ENCODE data around the gene PCAT7.

PCAT7 gene

GRCh38 chr9:94599102-94599501 is 44.2 kb downstream of the PCAT7 start:
- Histone ChIP-seq H3K27ac (ENCODE audit: insufficient read depth, low read depth, low read length, poor library complexity, severe bottlenecking) (no peak overlapping the region), H3K9me3 (ENCODE audit: control insufficient read depth, low read length) (no peaks in the 10 kb centered on the region), H3K36me3 (ENCODE audit: control insufficient read depth, insufficient read depth, low read length) (no peaks in the 10 kb centered on the region), H3K27me3 (ENCODE audit: control insufficient read depth, insufficient read depth, low read length, poor library complexity, severe bottlenecking) (no peaks in the 10 kb centered on the region), H3K4me3 (ENCODE audit: insufficient read depth, low read depth, low read length) (no peak overlapping the region), H3K4me1 (ENCODE audit: control insufficient read depth, insufficient read depth, low read length) (no peaks in the 10 kb centered on the region)
- WGBS, 2 experiments, result 80 to 81% methylated on average over 7 of the region's 7 CpGs

GRCh38 chr9:94600258-94600657 is 45.4 kb downstream of the PCAT7 start:
- 94 to 95% methylated on average over 8 of the region's 8 CpGs for WGBS, 2 experiments
- no peak overlapping the region for H3K4me3 ChIP-seq (ENCODE audit: insufficient read depth, low read depth, low read length)
- no peaks in the 10 kb centered on the region for H3K4me1 ChIP-seq (ENCODE audit: control insufficient read depth, insufficient read depth, low read length)
- H3K9me3 ChIP-seq (ENCODE audit: control insufficient read depth, low read length), result no peaks in the 10 kb centered on the region
- H3K36me3 ChIP-seq (ENCODE audit: control insufficient read depth, insufficient read depth, low read length), result no peaks in the 10 kb centered on the region
- H3K27me3 ChIP-seq (ENCODE audit: control insufficient read depth, insufficient read depth, low read length, poor library complexity, severe bottlenecking), result no peaks in the 10 kb centered on the region
- H3K27ac ChIP-seq (ENCODE audit: insufficient read depth, low read depth, low read length, poor library complexity, severe bottlenecking), result no peak overlapping the region

DNA sequence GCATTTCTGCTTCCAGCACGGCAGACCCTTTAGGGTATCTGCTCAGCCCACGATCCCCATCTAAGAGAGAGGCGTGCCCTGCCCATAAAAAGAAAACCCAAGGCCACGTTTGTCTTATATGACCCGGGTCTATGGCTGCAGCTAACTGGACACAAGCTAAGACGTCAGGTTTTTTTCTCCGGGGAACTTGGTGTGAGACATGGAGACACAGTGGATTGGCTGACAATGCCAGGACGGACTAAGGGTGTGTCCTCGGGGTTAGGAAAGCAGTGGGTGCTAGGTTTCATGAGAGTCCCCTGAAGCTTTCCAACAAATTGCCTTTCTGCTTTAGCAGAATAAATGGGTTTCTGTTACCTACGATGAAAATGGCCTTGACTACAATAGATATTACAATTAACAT is 45.8 kb downstream of the PCAT7 start:
- Histone ChIP-seq H3K27ac (ENCODE audit: insufficient read depth, low read depth, low read length, poor library complexity, severe bottlenecking) (no peak overlapping the region), H3K4me3 (ENCODE audit: insufficient read depth, low read depth, low read length) (no peak overlapping the region), H3K4me1 (ENCODE audit: control insufficient read depth, insufficient read depth, low read length) (no peaks in the 10 kb centered on the region), H3K27me3 (ENCODE audit: control insufficient read depth, insufficient read depth, low read length, poor library complexity, severe bottlenecking) (no peaks in the 10 kb centered on the region), H3K9me3 (ENCODE audit: control insufficient read depth, low read length) (no peaks in the 10 kb centered on the region), H3K36me3 (ENCODE audit: control insufficient read depth, insufficient read depth, low read length) (no peaks in the 10 kb centered on the region)
- WGBS, 2 experiments, result 73 to 83% methylated on average over 9 to 10 of the region's 10 CpGs

DNA sequence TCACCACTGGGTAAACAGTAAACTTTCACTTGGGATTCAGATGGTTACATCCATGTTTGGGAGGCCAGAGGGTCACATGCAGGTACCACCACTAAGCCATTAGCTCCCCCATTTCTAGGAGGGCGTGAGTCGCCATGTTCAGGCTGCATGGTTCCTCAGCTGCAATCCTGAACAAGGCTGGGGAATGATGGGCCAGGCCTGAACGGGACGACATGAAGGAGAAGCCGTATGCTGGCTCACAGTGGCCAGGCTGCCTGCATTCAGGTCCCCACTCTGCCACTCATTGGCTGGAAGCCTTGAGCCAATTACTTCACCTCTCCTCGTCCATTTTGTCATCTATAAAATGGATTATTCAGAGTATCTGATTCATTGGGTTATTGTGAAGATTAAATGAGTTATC is 47.8 kb downstream of the PCAT7 start:
- Histone ChIP-seq H3K27me3 (ENCODE audit: control insufficient read depth, insufficient read depth, low read length, poor library complexity, severe bottlenecking) (no peaks in the 10 kb centered on the region), H3K27ac (ENCODE audit: insufficient read depth, low read depth, low read length, poor library complexity, severe bottlenecking) (no peak overlapping the region), H3K36me3 (ENCODE audit: control insufficient read depth, insufficient read depth, low read length) (no peaks in the 10 kb centered on the region), H3K4me3 (ENCODE audit: insufficient read depth, low read depth, low read length) (no peak overlapping the region), H3K4me1 (ENCODE audit: control insufficient read depth, insufficient read depth, low read length) (no peaks in the 10 kb centered on the region), H3K9me3 (ENCODE audit: control insufficient read depth, low read length) (no peaks in the 10 kb centered on the region)
- 89 to 95% methylated on average over 5 to 6 of the region's 6 CpGs for WGBS, 2 experiments

- no peak overlapping the region for H3K27ac ChIP-seq (ENCODE audit: insufficient read depth, low read depth, low read length, poor library complexity, severe bottlenecking)
- WGBS, 2 experiments, result 37 to 43% methylated on average over 19 to 21 of the region's 21 CpGs
- peaks cover 5% of the 10 kb centered on the region for H3K4me1 ChIP-seq (ENCODE audit: control insufficient read depth, insufficient read depth, low read length)
- H3K4me3 ChIP-seq (ENCODE audit: insufficient read depth, low read depth, low read length), result no peak overlapping the region
- H3K9me3 ChIP-seq (ENCODE audit: control insufficient read depth, low read length), result no peaks in the 10 kb centered on the region
- no peaks in the 10 kb centered on the region for H3K27me3 ChIP-seq (ENCODE audit: control insufficient read depth, insufficient read depth, low read length, poor library complexity, severe bottlenecking)
- no peaks in the 10 kb centered on the region for H3K36me3 ChIP-seq (ENCODE audit: control insufficient read depth, insufficient read depth, low read length)
Observed at GRCh38 chr9:94603259-94604160, 48.6 kb downstream of the PCAT7 start.

DNA sequence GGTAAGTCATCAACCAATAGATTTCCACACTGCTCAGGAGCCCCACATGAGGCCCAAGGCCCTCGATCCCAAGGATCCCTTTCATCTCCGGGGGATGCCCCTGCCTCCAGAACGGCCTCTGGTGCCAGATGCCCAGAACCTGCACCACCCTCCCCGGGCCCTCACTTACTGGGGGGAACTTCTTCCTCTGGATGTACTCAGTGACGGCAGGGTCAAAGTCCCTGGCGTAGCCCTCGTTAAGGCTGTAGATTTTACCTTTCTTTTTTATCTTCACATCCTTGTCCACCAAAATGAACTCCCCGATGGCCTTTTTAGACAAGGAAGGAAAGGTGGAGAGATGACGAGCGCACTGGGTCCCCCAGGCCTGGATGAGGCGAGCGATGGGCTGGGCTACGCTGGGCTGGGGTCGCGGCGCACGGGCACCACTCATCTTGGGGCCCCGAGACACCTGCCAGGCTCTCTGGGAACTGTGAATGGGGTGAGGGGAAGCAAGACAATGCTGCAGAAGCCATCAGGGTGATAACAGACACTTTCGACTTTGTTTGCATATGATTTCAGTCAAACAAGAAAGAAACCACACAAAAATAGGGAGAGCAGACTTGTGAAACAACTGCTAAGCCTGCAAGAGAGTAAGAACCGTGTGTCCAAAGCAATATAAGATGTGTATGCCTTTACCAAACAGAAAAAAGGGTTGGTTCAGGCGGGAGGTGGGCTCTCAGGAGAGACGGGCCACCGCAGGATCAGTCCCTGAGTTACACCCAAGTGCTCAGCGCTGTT is 52.0 kb downstream of the PCAT7 start:
- H3K4me3 ChIP-seq (ENCODE audit: insufficient read depth, low read depth, low read length), result no peak overlapping the region
- H3K4me1 ChIP-seq (ENCODE audit: control insufficient read depth, insufficient read depth, low read length), result peaks cover 8% of the 10 kb centered on the region
- H3K9me3 ChIP-seq (ENCODE audit: control insufficient read depth, low read length), result no peaks in the 10 kb centered on the region
- no peak overlapping the region for H3K27ac ChIP-seq (ENCODE audit: insufficient read depth, low read depth, low read length, poor library complexity, severe bottlenecking)
- no peaks in the 10 kb centered on the region for H3K36me3 ChIP-seq (ENCODE audit: control insufficient read depth, insufficient read depth, low read length)
- H3K27me3 ChIP-seq (ENCODE audit: control insufficient read depth, insufficient read depth, low read length, poor library complexity, severe bottlenecking), result no peaks in the 10 kb centered on the region
- WGBS, 2 experiments, result 88 to 90% methylated on average over 24 of the region's 24 CpGs

DNA sequence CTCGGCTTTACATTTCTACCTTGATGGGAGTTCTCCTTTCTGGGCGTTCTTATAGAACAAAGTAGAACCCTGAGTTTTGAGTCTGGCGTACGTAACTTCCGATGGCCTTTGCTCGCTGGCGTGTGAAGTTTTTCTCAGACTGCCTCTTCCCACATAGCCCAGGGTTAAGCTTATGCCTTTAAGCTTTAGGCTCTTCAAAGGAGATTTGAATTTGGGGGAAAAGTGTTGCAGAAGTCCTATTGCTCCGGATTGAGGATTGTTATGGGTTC is 52.5 kb downstream of the PCAT7 start:
- Histone ChIP-seq H3K4me3 (ENCODE audit: insufficient read depth, low read depth, low read length) (no peak overlapping the region), H3K27ac (ENCODE audit: insufficient read depth, low read depth, low read length, poor library complexity, severe bottlenecking) (no peak overlapping the region), H3K36me3 (ENCODE audit: control insufficient read depth, insufficient read depth, low read length) (no peaks in the 10 kb centered on the region), H3K27me3 (ENCODE audit: control insufficient read depth, insufficient read depth, low read length, poor library complexity, severe bottlenecking) (no peaks in the 10 kb centered on the region), H3K4me1 (ENCODE audit: control insufficient read depth, insufficient read depth, low read length) (peaks cover 8% of the 10 kb centered on the region), H3K9me3 (ENCODE audit: control insufficient read depth, low read length) (no peaks in the 10 kb centered on the region)
- 96 to 97% methylated on average over 8 of the region's 8 CpGs for WGBS, 2 experiments

DNA sequence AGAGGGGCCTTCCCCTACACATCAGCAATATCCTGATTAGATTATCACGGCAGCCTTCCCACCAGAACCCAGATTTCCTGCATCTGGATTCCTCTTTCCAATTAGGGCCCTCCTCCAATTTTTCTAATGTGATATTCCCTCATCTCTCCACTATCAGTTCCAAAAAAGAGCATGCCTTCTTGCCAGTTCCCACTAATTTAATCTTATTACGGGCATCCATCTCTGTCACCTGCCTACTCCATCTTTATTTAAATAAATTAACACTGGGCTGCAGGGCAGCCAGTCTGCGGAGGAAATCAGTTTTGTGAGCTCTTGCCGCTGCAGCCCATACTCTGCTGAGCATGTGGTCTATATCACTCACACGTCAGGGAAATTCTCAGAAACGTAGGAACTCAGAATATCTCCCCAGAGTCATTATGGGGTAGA is 55.3 kb downstream of the PCAT7 start:
- no peaks in the 10 kb centered on the region for H3K9me3 ChIP-seq (ENCODE audit: control insufficient read depth, low read length)
- 93 to 94% methylated on average over 6 of the region's 6 CpGs for WGBS, 2 experiments
- no peaks in the 10 kb centered on the region for H3K27me3 ChIP-seq (ENCODE audit: control insufficient read depth, insufficient read depth, low read length, poor library complexity, severe bottlenecking)
- H3K36me3 ChIP-seq (ENCODE audit: control insufficient read depth, insufficient read depth, low read length), result no peaks in the 10 kb centered on the region
- no peak overlapping the region for H3K4me3 ChIP-seq (ENCODE audit: insufficient read depth, low read depth, low read length)
- H3K27ac ChIP-seq (ENCODE audit: insufficient read depth, low read depth, low read length, poor library complexity, severe bottlenecking), result no peak overlapping the region
- peaks cover 8% of the 10 kb centered on the region for H3K4me1 ChIP-seq (ENCODE audit: control insufficient read depth, insufficient read depth, low read length)

GRCh38 chr9:94611638-94612068 is 56.8 kb downstream of the PCAT7 start:
- no peak overlapping the region for H3K27ac ChIP-seq (ENCODE audit: insufficient read depth, low read depth, low read length, poor library complexity, severe bottlenecking)
- no peak overlapping the region for H3K4me3 ChIP-seq (ENCODE audit: insufficient read depth, low read depth, low read length)
- no peaks in the 10 kb centered on the region for H3K9me3 ChIP-seq (ENCODE audit: control insufficient read depth, low read length)
- H3K27me3 ChIP-seq (ENCODE audit: control insufficient read depth, insufficient read depth, low read length, poor library complexity, severe bottlenecking), result no peaks in the 10 kb centered on the region
- peaks cover 8% of the 10 kb centered on the region for H3K4me1 ChIP-seq (ENCODE audit: control insufficient read depth, insufficient read depth, low read length)
- no peaks in the 10 kb centered on the region for H3K36me3 ChIP-seq (ENCODE audit: control insufficient read depth, insufficient read depth, low read length)
- WGBS, 2 experiments, result 87 to 98% methylated on average over 2 to 3 of the region's 3 CpGs

GRCh38 chr9:94612071-94612470 is 57.2 kb downstream of the PCAT7 start:
- Histone ChIP-seq H3K4me1 (ENCODE audit: control insufficient read depth, insufficient read depth, low read length) (peaks cover 8% of the 10 kb centered on the region), H3K4me3 (ENCODE audit: insufficient read depth, low read depth, low read length) (no peak overlapping the region), H3K27ac (ENCODE audit: insufficient read depth, low read depth, low read length, poor library complexity, severe bottlenecking) (no peak overlapping the region), H3K9me3 (ENCODE audit: control insufficient read depth, low read length) (no peaks in the 10 kb centered on the region), H3K27me3 (ENCODE audit: control insufficient read depth, insufficient read depth, low read length, poor library complexity, severe bottlenecking) (no peaks in the 10 kb centered on the region), H3K36me3 (ENCODE audit: control insufficient read depth, insufficient read depth, low read length) (no peaks in the 10 kb centered on the region)
- 93 to 94% methylated on average over 7 of the region's 7 CpGs for WGBS, 2 experiments

All from ectodermal cell (in vitro differentiated cells).